Adrenal gland (tissue), 5 donors: Measurements from ENCODE around the gene GSTM3.

Experiments used
- POLR2A ChIP-seq, 2 donors: fragments of 450-650 bp; IDR thresholded peaks; one replicate each; pipeline ENCODE4 v1.6.1; 2017; ENCODE audit warnings: antibody characterized with exemption in 2 of 2, mild to moderate bottlenecking in 2 of 2, moderate library complexity in 1 of 2
- TF ChIP-seq, protein P1 (sequence below), 6 experiments: fragments of 450-650 bp in 4 of 6; fragments of 200-600 bp in 2 of 6; sonication (generic) in 1 of 6; IDR thresholded peaks; 1 replicate in 5 of 6; 2 replicates in 1 of 6; pipeline versions ENCODE4 v1.5.1 to v1.8.0; 2016 to 2021; ENCODE audit warnings: antibody characterized with exemption in 6 of 6, mild to moderate bottlenecking in 2 of 6, moderate library complexity in 1 of 6
- donor health status: DM: no; HTN: no; CAD: no.

- no peak for TF ChIP-seq POLR2A (IDR thresholded peaks at IDR 0.05)
- TF ChIP-seq, protein P1, sequence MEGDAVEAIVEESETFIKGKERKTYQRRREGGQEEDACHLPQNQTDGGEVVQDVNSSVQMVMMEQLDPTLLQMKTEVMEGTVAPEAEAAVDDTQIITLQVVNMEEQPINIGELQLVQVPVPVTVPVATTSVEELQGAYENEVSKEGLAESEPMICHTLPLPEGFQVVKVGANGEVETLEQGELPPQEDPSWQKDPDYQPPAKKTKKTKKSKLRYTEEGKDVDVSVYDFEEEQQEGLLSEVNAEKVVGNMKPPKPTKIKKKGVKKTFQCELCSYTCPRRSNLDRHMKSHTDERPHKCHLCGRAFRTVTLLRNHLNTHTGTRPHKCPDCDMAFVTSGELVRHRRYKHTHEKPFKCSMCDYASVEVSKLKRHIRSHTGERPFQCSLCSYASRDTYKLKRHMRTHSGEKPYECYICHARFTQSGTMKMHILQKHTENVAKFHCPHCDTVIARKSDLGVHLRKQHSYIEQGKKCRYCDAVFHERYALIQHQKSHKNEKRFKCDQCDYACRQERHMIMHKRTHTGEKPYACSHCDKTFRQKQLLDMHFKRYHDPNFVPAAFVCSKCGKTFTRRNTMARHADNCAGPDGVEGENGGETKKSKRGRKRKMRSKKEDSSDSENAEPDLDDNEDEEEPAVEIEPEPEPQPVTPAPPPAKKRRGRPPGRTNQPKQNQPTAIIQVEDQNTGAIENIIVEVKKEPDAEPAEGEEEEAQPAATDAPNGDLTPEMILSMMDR (IDR thresholded peaks at IDR 0.05): no peak
Measured at GRCh38 chr1:109691759-109692158, 49.1 kb downstream of the GSTM3 start.
